Vagina (tissue), 2 donors: ENCODE results near the gene RASGEF1C. TPM values are rescaled to one million over a fixed set of nuclear protein-coding genes. Genes with fewer than 3 reads are reported as not detected.

Source experiments
- DNase-seq, 2 donors: peaks; one replicate each; pipeline ENCODE4 v3.0.0-alpha.2; 2017; ENCODE audit errors: extremely low spot score in 2 of 2
- H3K27ac ChIP-seq: fragments of 200-600 bp; sonication (generic); one replicate; pipeline ENCODE4 v1.5.1; 2019
- H3K27me3 ChIP-seq: fragments of 200-600 bp; sonication (generic); one replicate; pipeline ENCODE4 v1.5.1; 2019
- H3K36me3 ChIP-seq, 2 donors: fragments of 200-600 bp; sonication (generic); one replicate each; pipeline ENCODE4 v1.5.1; 2017 to 2019
- H3K4me1 ChIP-seq: fragments of 200-600 bp; sonication (generic); one replicate; pipeline ENCODE4 v1.5.1; 2019
- H3K4me3 ChIP-seq, 2 donors: fragments of 200-600 bp; sonication (generic); 1 replicate in 1 of 2; 2 replicates in 1 of 2; pipeline ENCODE4 v1.5.1; 2016 to 2019
- H3K9me3 ChIP-seq: fragments of 200-600 bp; sonication (generic); one replicate; pipeline ENCODE4 v1.5.1; 2019
- POLR2A ChIP-seq, 2 donors: fragments of 450-650 bp; IDR thresholded peaks; one replicate each; pipeline ENCODE4 v1.6.1; 2017; ENCODE audit warnings: antibody characterized with exemption in 2 of 2, mild to moderate bottlenecking in 2 of 2, moderate library complexity in 2 of 2
- POLR2AphosphoS5 ChIP-seq, 2 donors: sonication (generic); formaldehyde crosslinking; IDR thresholded peaks; one replicate each; pipeline ENCODE4 v1.9.0; 2017; ENCODE audit warnings: antibody characterized with exemption in 2 of 2, mild to moderate bottlenecking in 2 of 2, low read depth in 1 of 2; ENCODE audit not compliant: insufficient read depth in 1 of 2
- intact Hi-C: fragments of 100-400 bp; cut with DNase I; formaldehyde crosslinking; loops from one replicate; pipeline ENCODE4 v1.15.1; 2023
- total RNA-seq: library from RNA; depleted of rRNA; stranded (reverse); fragments of >200 nt; gene quantifications from one replicate; pipeline ENCODE4 v1.2.3, GENCODE V29; 2016
- TF ChIP-seq, protein P1 (sequence below), 3 experiments: fragments of 450-650 bp in 2 of 3; fragments of 200-600 bp in 1 of 3; sonication (generic) in 1 of 3; IDR thresholded peaks; one replicate each; pipeline ENCODE4 v1.5.1; 2017 to 2019; ENCODE audit warnings: antibody characterized with exemption in 3 of 3, mild to moderate bottlenecking in 2 of 3, moderate library complexity in 2 of 3

RASGEF1C gene
- total RNA-seq, 1 donor from 2014 or later: 2.5 TPM

GRCh38 chr5:180118391-180118791, 90.6 kb downstream of the RASGEF1C start:
- no peaks in the 10 kb centered on the region for H3K36me3 ChIP-seq

DNA sequence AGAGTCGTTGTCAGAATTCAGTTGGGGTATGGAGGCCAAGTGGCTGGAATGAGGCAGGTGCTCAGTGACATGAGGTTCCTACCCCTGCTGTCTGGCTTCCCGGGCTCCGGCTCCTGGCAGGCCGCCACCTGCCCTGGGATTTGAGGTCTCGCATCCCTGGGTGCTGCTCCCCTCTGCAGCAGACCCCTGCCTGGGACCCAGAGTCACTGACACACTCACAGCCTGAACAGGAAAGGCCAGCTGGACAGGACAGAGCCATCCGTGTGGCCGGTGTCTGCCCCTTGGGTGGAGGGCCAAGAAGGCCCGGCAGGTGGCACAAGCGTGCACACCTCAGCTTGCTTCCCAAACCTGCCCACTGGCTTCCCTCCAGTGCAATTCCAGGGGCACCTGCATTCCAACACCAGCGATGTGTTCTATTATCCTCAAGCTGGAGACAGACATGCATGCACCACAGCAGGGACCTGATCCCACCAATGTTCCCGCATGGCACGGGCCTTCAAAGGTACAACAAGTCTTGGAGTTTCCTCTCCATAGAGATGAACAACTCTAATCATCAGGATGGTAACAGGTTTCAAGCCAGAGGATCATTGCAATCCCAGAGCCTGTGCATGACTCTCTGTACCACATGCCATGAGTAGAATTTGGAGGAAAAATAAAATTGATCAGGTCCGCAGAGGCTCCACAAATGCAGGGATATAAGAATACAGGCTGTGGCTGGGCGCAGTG, 91.8 kb downstream of the RASGEF1C start:
- no peaks in the 10 kb centered on the region for H3K9me3 ChIP-seq
- TF ChIP-seq POLR2A (IDR thresholded peaks at IDR 0.05) (no peak), POLR2AphosphoS5 (IDR thresholded peaks at IDR 0.05; ENCODE audit: insufficient read depth in 1 of 2, low read depth in 1 of 2) (no peak)
- TF ChIP-seq, protein P1, sequence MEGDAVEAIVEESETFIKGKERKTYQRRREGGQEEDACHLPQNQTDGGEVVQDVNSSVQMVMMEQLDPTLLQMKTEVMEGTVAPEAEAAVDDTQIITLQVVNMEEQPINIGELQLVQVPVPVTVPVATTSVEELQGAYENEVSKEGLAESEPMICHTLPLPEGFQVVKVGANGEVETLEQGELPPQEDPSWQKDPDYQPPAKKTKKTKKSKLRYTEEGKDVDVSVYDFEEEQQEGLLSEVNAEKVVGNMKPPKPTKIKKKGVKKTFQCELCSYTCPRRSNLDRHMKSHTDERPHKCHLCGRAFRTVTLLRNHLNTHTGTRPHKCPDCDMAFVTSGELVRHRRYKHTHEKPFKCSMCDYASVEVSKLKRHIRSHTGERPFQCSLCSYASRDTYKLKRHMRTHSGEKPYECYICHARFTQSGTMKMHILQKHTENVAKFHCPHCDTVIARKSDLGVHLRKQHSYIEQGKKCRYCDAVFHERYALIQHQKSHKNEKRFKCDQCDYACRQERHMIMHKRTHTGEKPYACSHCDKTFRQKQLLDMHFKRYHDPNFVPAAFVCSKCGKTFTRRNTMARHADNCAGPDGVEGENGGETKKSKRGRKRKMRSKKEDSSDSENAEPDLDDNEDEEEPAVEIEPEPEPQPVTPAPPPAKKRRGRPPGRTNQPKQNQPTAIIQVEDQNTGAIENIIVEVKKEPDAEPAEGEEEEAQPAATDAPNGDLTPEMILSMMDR (IDR thresholded peaks at IDR 0.05): no peak

More at GRCh38 chr5:180118391-180118791, 90.6 kb downstream of the RASGEF1C start:
- TF ChIP-seq POLR2A (IDR thresholded peaks at IDR 0.05) (no peak), POLR2AphosphoS5 (IDR thresholded peaks at IDR 0.05; ENCODE audit: insufficient read depth in 1 of 2, low read depth in 1 of 2) (no peak)
- TF ChIP-seq, protein P1 (IDR thresholded peaks at IDR 0.05): no peak
- Histone ChIP-seq H3K4me3 (no peak overlapping the region), H3K27ac (no peak overlapping the region), H3K4me1 (no peaks in the 10 kb centered on the region), H3K9me3 (no peaks in the 10 kb centered on the region), H3K27me3 (no peaks in the 10 kb centered on the region)
- intact Hi-C loops: no loop called here
- DNase-seq: no peak

GRCh38 chr5:180116077-180116999, 92.7 kb downstream of the RASGEF1C start:
- Histone ChIP-seq H3K9me3 (no peaks in the 10 kb centered on the region), H3K4me3 (no peak overlapping the region), H3K36me3 (no peaks in the 10 kb centered on the region), H3K4me1 (no peaks in the 10 kb centered on the region), H3K27me3 (no peaks in the 10 kb centered on the region), H3K27ac (no peak overlapping the region)
- intact Hi-C loops: no loop called here
- DNase-seq: no peak
- TF ChIP-seq POLR2AphosphoS5 (IDR thresholded peaks at IDR 0.05; ENCODE audit: insufficient read depth in 1 of 2, low read depth in 1 of 2) (no peak), POLR2A (IDR thresholded peaks at IDR 0.05) (no peak)
- TF ChIP-seq, protein P1 (IDR thresholded peaks at IDR 0.05): no peak

More for the DNA sequence above, 91.8 kb downstream of the RASGEF1C start:
- DNase-seq: no peak
- Histone ChIP-seq H3K36me3 (no peaks in the 10 kb centered on the region), H3K27me3 (no peaks in the 10 kb centered on the region), H3K4me3 (no peak overlapping the region), H3K27ac (no peak overlapping the region), H3K4me1 (no peaks in the 10 kb centered on the region)
- intact Hi-C loops: no loop called here

GRCh38 chr5:180115326-180116076, 93.5 kb downstream of the RASGEF1C start:
- Histone ChIP-seq H3K27me3 (no peaks in the 10 kb centered on the region), H3K4me1 (no peaks in the 10 kb centered on the region), H3K9me3 (no peaks in the 10 kb centered on the region), H3K36me3 (no peaks in the 10 kb centered on the region), H3K4me3 (no peak overlapping the region), H3K27ac (no peak overlapping the region)
- TF ChIP-seq POLR2A (IDR thresholded peaks at IDR 0.05) (no peak), POLR2AphosphoS5 (IDR thresholded peaks at IDR 0.05; ENCODE audit: insufficient read depth in 1 of 2, low read depth in 1 of 2) (no peak)
- TF ChIP-seq, protein P1 (IDR thresholded peaks at IDR 0.05): no peak
- intact Hi-C loops: no loop called here
- DNase-seq: no peak
